ENCODE results near the gene RHOJ. TPM values are rescaled to one million over a fixed set of nuclear protein-coding genes. Genes with fewer than 3 reads are reported as not detected.

The RHOJ gene
- total RNA-seq, 4 donors from 2014 or later = 0.64 to 9.5 (median 0.87) TPM

DNA sequence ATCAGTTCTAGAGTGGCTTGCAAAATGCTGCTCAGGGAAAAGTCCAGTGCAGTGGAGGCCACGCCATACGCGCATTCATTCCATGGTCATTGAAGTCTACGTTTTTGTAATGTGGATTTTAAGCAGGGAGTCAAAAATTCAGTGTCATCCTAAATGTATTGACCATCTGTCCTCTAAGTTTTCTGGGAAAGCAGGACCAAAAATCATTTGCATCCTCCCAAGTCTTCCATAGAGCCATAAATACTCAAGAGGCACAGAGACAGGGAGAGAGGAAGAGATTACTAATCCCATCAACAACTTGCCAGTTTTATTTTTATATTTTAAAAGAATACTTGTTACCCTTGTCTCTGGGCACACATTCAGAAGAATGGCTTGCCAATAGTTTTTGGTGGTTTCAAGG lies 36.9 kb downstream of the RHOJ start:
- Histone ChIP-seq H3K9me3 (no peaks in the 10 kb centered on the region), H3K4me1 (peaks cover 0 to 16% (median 0%) of the 10 kb centered on the region in 3 donors), H3K27ac (no peak overlapping the region), H3K36me3 (no peaks in the 10 kb centered on the region), H3K27me3 (no peaks in the 10 kb centered on the region), H3K4me3 (no peak overlapping the region)
- 75 to 83% methylated on average over 4 of the region's 4 CpGs for WGBS, 2 donors
- DNase-seq = no peak
- intact Hi-C loops (cut with DNase I) = no loop called here
- TF ChIP-seq, protein P1, sequence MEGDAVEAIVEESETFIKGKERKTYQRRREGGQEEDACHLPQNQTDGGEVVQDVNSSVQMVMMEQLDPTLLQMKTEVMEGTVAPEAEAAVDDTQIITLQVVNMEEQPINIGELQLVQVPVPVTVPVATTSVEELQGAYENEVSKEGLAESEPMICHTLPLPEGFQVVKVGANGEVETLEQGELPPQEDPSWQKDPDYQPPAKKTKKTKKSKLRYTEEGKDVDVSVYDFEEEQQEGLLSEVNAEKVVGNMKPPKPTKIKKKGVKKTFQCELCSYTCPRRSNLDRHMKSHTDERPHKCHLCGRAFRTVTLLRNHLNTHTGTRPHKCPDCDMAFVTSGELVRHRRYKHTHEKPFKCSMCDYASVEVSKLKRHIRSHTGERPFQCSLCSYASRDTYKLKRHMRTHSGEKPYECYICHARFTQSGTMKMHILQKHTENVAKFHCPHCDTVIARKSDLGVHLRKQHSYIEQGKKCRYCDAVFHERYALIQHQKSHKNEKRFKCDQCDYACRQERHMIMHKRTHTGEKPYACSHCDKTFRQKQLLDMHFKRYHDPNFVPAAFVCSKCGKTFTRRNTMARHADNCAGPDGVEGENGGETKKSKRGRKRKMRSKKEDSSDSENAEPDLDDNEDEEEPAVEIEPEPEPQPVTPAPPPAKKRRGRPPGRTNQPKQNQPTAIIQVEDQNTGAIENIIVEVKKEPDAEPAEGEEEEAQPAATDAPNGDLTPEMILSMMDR (IDR thresholded peaks at IDR 0.05) = no peak
- no peak for TF ChIP-seq POLR2A (IDR thresholded peaks at IDR 0.05)

DNA sequence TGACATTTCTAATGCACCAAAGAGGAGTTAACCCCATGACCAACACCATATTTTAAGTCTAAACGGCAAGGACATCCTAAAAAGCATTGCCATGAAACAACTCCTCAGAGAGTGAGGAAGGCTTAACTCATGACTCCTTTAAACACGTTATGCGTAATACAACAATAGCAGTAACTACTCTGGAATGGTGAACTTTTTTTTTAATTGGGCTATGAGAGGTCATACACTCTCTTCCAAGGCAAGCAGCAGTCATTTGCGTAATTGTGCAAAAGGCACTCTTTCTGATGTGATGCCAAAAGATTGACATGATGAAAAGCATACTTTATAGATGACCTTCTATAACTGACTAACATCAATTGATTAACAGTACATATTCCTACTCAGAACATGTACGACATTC lies 39.4 kb downstream of the RHOJ start:
- WGBS, 2 donors = 67 to 94% methylated on average over 5 of the region's 5 CpGs
- no peak for DNase-seq
- H3K9me3 ChIP-seq = no peaks in the 10 kb centered on the region
- peaks cover 0 to 24% (median 3%) of the 10 kb centered on the region in 3 donors for H3K4me1 ChIP-seq
- intact Hi-C loops (cut with DNase I) = no loop called here
- no peaks in the 10 kb centered on the region for H3K27me3 ChIP-seq
- H3K4me3 ChIP-seq = no peak overlapping the region
- H3K36me3 ChIP-seq = no peaks in the 10 kb centered on the region
- H3K27ac ChIP-seq = no peak overlapping the region
- TF ChIP-seq, protein P1 (IDR thresholded peaks at IDR 0.05) = no peak
- no peak for TF ChIP-seq POLR2A (IDR thresholded peaks at IDR 0.05)

DNA sequence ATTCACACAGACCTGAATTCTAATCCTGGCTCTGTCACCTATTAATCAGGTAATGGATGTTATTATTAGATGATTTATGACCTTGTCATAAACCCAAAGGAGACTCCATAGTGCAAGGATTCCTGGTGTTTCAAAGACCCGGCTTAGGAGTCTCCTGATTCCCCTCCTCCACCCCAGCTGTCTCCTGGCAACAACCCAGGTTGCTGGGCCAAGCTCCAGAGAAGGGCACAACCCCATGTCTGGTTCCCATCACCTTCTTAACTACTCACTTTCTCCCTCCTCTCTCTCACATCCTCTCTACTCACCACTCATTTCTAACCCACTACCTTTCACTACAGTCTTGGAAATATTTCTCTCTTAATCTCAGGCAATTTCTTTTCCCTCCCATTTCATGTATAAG lies 41.6 kb downstream of the RHOJ start:
- no peak for TF ChIP-seq POLR2A (IDR thresholded peaks at IDR 0.05)
- TF ChIP-seq, protein P1 (IDR thresholded peaks at IDR 0.05) = no peak
- no peak for DNase-seq
- WGBS, 2 donors = 20 to 38% methylated on average over 1 of the region's 1 CpG

DNA sequence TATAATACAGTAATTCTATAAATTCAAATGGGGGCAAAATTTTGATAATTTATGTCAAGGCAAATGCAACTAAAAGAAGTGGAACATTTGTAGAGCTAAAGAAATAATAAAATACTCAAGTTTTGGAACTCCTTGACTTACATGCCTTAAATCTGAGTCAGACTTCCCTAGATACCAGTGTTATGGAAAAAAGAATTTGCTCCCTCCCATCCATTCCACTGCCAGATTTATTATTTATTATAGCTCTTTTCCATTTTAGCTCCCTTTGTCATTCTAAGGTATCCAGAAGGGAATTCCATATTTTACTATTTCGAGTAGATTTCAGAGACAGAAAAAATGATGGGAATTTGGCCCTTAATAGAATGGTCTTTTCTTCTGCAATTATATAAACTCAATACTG lies 44.0 kb downstream of the RHOJ start:
- no peak for TF ChIP-seq POLR2A (IDR thresholded peaks at IDR 0.05)
- TF ChIP-seq, protein P1 (IDR thresholded peaks at IDR 0.05) = no peak
- no peak for DNase-seq
- peaks cover 0 to 11% (median 3%) of the 10 kb centered on the region in 3 donors for H3K4me1 ChIP-seq
- no peak overlapping the region for H3K27ac ChIP-seq
- no peak overlapping the region for H3K4me3 ChIP-seq
- no peaks in the 10 kb centered on the region for H3K27me3 ChIP-seq
- H3K9me3 ChIP-seq = no peaks in the 10 kb centered on the region
- no peaks in the 10 kb centered on the region for H3K36me3 ChIP-seq
- WGBS, 2 donors = 27 to 42% methylated on average over 1 of the region's 1 CpG
- intact Hi-C loops (cut with DNase I) = no loop called here

More for the DNA sequence above, 41.6 kb downstream of the RHOJ start:
- H3K4me1 ChIP-seq = peaks cover 0 to 21% (median 3%) of the 10 kb centered on the region in 3 donors
- no peaks in the 10 kb centered on the region for H3K9me3 ChIP-seq
- H3K36me3 ChIP-seq = no peaks in the 10 kb centered on the region
- intact Hi-C loops (cut with DNase I) = no loop called here
- H3K27ac ChIP-seq = no peak overlapping the region
- no peak overlapping the region for H3K4me3 ChIP-seq
- no peaks in the 10 kb centered on the region for H3K27me3 ChIP-seq

DNA sequence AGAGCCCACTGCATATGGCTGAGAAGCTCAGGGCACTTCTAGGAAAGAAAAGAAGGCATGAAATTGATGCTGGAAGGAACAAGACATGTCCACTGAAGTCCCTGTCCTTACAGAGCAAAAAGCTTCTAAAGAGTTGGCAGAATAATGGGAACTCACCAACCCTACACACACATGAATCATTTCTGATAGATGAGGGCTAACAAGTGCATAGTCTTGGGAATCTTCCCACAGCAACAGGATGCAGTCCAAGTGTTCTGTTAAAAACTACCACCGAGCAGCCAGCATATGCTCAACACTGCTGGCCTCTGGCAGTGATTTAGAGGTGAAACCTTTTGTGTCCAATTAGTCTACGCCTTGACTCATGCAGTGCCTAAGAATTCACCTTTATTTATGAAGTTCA lies 44.8 kb downstream of the RHOJ start:
- Histone ChIP-seq H3K36me3 (no peaks in the 10 kb centered on the region), H3K27ac (no peak overlapping the region), H3K9me3 (no peaks in the 10 kb centered on the region), H3K27me3 (no peaks in the 10 kb centered on the region), H3K4me3 (no peak overlapping the region), H3K4me1 (peaks cover 0 to 11% (median 3%) of the 10 kb centered on the region in 3 donors)
- no peak for DNase-seq
- WGBS, 2 donors = 43 to 48% methylated on average over 2 of the region's 2 CpGs
- TF ChIP-seq, protein P1 (IDR thresholded peaks at IDR 0.05) = no peak
- TF ChIP-seq POLR2A (IDR thresholded peaks at IDR 0.05) = no peak
- intact Hi-C loops (cut with DNase I) = no loop called here

All from esophagus squamous epithelium (tissue), 5 donors.